HG03558 (cell line): Measurements from ENCODE around the gene PFN3.

Experiments
- ATAC-seq: cut with Tn5 transposase; IDR thresholded peaks from one replicate; pipeline ENCODE4 v1.9.1; 2021; ENCODE audit warnings: moderate number of reproducible peaks; ENCODE audit not compliant: unreplicated experiment; ENCODE audit errors: extremely low read depth

Gene PFN3

GRCh38 chr5:177402271-177403043, 2.0 kb upstream of the PFN3 start:
- ATAC-seq, result no peak

- ATAC-seq, result no peak
Measured at GRCh38 chr5:177397875-177398390, 2.5 kb downstream of the PFN3 start.

- no peak for ATAC-seq
Measured at GRCh38 chr5:177396807-177397206, 3.7 kb downstream of the PFN3 start.

GRCh38 chr5:177396078-177396477, 4.4 kb downstream of the PFN3 start:
- ATAC-seq, result no peak

GRCh38 chr5:177393990-177394389, 6.5 kb downstream of the PFN3 start:
- ATAC-seq, result no peak

GRCh38 chr5:177393206-177393765, 7.2 kb downstream of the PFN3 start:
- no peak for ATAC-seq

GRCh38 chr5:177392765-177393164, 7.7 kb downstream of the PFN3 start:
- ATAC-seq, result no peak

GRCh38 chr5:177390363-177391300, 9.8 kb downstream of the PFN3 start:
- ATAC-seq, result peak; percentile 54

GRCh38 chr5:177389241-177390169, 11.0 kb downstream of the PFN3 start:
- no peak for ATAC-seq

- ATAC-seq, result no peak
Measured at GRCh38 chr5:177388521-177389052, 11.9 kb downstream of the PFN3 start.

- no peak for ATAC-seq
Measured at GRCh38 chr5:177387405-177387804, 13.1 kb downstream of the PFN3 start.

- no peak for ATAC-seq
Measured at GRCh38 chr5:177386542-177386941, 13.9 kb downstream of the PFN3 start.

GRCh38 chr5:177385720-177386119, 14.7 kb downstream of the PFN3 start:
- no peak for ATAC-seq

GRCh38 chr5:177384134-177384533, 16.3 kb downstream of the PFN3 start, which contains the start of gene SLC34A1:
Gene SLC34A1, plus strand, starts transcription at chr5:177384434. Its CDS starts 1,308 bp downstream, at chr5:177385742.
- no peak for ATAC-seq

- no peak for ATAC-seq
Measured at GRCh38 chr5:177383181-177383580, 17.3 kb downstream of the PFN3 start.

GRCh38 chr5:177382423-177383029, 17.9 kb downstream of the PFN3 start:
- no peak for ATAC-seq

- ATAC-seq, result no peak
Measured at GRCh38 chr5:177380805-177381126, 19.7 kb downstream of the PFN3 start.

- no peak for ATAC-seq
Measured at GRCh38 chr5:177378884-177379883, 21.3 kb downstream of the PFN3 start.
